Panc1 (cell line): ENCODE measurements around the gene PSKH1. TPM values are rescaled to one million over a fixed set of nuclear protein-coding genes. Genes with fewer than 3 reads are reported as not detected.

ENCODE experiments used
- ATAC-seq: fragments of 200-7000 bp; cut with Tn5 transposase; 2 replicates; pipeline ENCODE4 v1.9.1; 2020; ENCODE audit warnings: mild to moderate bottlenecking, moderate library complexity
- BruUV-seq: library from RNA; stranded (reverse); fragments of 400-500 nt; replicated peaks from 2 replicates; lab custom pipeline; 2021; lab: Mats Ljungman, UMichigan
- CTCF ChIA-PET: fragments of 300-600 bp; sonication (Branson Sonifier 250); formaldehyde crosslinking; loops from one replicate; lab custom pipeline; 2022; ENCODE audit warnings: antibody characterized with exemption; lab: Charles Lee
- POLR2A ChIA-PET: fragments of 300-600 bp; sonication (Branson Sonifier 250); formaldehyde crosslinking; loops from one replicate; lab custom pipeline; 2022; ENCODE audit warnings: antibody characterized with exemption; lab: Charles Lee
- DNase-seq: peaks from one replicate; pipeline ENCODE4 v3.0.0-alpha.2; 2010; ENCODE audit warnings: low read depth, low spot score
- H3K27ac ChIP-seq: 2 replicates; pipeline ENCODE4 v1.5.1; 2011; ENCODE audit warnings: mild to moderate bottlenecking, low read length, inconsistent platforms
- H3K27me3 ChIP-seq: fragments of 200-500 bp; sonication (Bioruptor generic); 2 replicates; pipeline ENCODE4 v1.6.0; 2014; ENCODE audit warnings: low read length, inconsistent platforms; ENCODE audit not compliant: control insufficient read depth, insufficient read depth
- H3K36me3 ChIP-seq: fragments of 200-500 bp; sonication (Bioruptor generic); 2 replicates; pipeline ENCODE4 v1.5.1; 2014; ENCODE audit warnings: inconsistent platforms, mild to moderate bottlenecking, low read length, moderate library complexity; ENCODE audit not compliant: control insufficient read depth, insufficient read depth
- H3K4me1 ChIP-seq: 2 replicates; pipeline ENCODE4 v1.5.1; 2011; ENCODE audit warnings: inconsistent platforms, mild to moderate bottlenecking, low read length, moderate library complexity; ENCODE audit not compliant: control insufficient read depth, insufficient read depth
- H3K4me3 ChIP-seq, 2 experiments: 2 replicates each; pipeline ENCODE4 v1.5.1; 2011 to 2012; ENCODE audit warnings: low read depth in 2 of 2, low read length in 2 of 2, mild to moderate bottlenecking in 2 of 2, inconsistent platforms in 1 of 2, moderate library complexity in 1 of 2
- H3K9me3 ChIP-seq: fragments of 200-500 bp; sonication (Bioruptor generic); 2 replicates; pipeline ENCODE4 v1.5.1; 2014; ENCODE audit warnings: low read depth, mild to moderate bottlenecking, inconsistent platforms, low read length, moderate library complexity; ENCODE audit not compliant: control insufficient read depth, insufficient read depth
- CTCF ChIP-seq: fragments of 450-650 bp; IDR thresholded peaks from 2 replicates; pipeline ENCODE4 v1.5.1; 2017; ENCODE audit warnings: mild to moderate bottlenecking
- POLR2AphosphoS5 ChIP-seq: IDR thresholded peaks from 2 replicates; pipeline ENCODE4 v1.6.1; 2012; ENCODE audit warnings: mild to moderate bottlenecking, low read depth, low read length, moderate library complexity
- SIN3A ChIP-seq: IDR thresholded peaks from 2 replicates; pipeline ENCODE4 v1.6.1; 2012; ENCODE audit warnings: low read depth, mild to moderate bottlenecking, low read length, moderate library complexity, borderline replicate concordance; ENCODE audit not compliant: insufficient read depth
- TCF7L2 ChIP-seq: IDR thresholded peaks from 2 replicates; pipeline ENCODE4 v1.6.1; 2011; ENCODE audit warnings: mild to moderate bottlenecking, low read depth, low read length, inconsistent platforms
- in situ Hi-C: cut with HindIII; loops from 2 replicates; pipeline ENCODE4 v1.10.0; 2016; ENCODE audit warnings: low sequenced_read_pairs, low pct_unique_long_range_greater_than_20kb
- intact Hi-C: fragments of 100-400 bp; cut with micrococcal nuclease; formaldehyde crosslinking; loops from one replicate; pipeline ENCODE4 v1.10.0; 2022; ENCODE audit not compliant: unreplicated experiment
- total RNA-seq: library from RNA; stranded (reverse); gene quantifications from one replicate; pipeline ENCODE4 v1.2.1, GENCODE V29; 2021; ENCODE audit not compliant: unreplicated experiment
- TF ChIP-seq, protein P1 (sequence below), 2 experiments: IDR thresholded peaks; 2 replicates each; pipeline ENCODE4 v1.6.1; 2011 to 2012; ENCODE audit warnings: low read depth in 2 of 2, control low read depth in 1 of 2, low read length in 1 of 2, mild to moderate bottlenecking in 1 of 2, moderate library complexity in 1 of 2; ENCODE audit not compliant: insufficient read depth in 1 of 2

PSKH1 gene
- total RNA-seq, 1 experiment from 2014 or later, result 17.8 TPM

DNA sequence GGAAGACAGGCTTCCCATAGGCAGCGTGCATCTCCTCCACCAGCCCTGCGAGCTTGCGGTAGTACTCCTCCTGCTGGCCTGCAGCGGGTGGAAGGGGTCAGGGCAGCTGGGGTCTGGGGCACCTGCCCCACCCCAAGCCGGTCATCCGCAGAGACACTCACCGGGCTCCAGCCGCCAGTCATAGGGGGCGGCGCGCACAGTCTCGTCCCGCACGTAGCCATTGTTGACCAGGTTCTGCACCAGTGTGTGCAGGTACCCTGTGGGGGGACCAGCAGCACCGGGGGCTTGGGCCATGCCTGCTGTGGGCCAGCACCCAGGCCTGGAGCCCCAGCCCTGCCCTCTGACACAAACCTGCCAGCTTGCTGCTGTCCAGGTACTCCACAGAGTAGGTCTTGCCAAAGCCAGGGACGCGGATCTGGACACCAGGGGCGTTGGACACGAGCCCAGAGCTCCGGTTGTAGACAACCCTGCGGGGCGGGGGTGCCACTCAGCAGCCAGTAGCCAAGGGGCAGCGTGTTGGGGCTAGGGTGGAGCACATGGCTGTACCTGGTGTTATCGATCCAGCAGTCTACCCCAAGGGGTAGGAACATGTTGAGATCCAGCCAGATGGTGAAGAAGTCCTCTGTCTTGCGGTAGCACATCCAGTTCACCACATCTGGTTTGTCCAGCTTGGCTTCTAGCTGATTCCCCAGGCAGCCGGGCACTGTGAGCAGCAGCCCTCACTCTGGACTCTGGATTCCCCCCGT lies 49.6 kb downstream of the PSKH1 start:
- BruUV-seq, result no TSS peak
- no peaks in the 10 kb centered on the region for H3K36me3 ChIP-seq
- intact Hi-C loops (no loop called here), in situ Hi-C loops (no loop called here)
- no peak for TF ChIP-seq TCF7L2
- TF ChIP-seq, protein P1, sequence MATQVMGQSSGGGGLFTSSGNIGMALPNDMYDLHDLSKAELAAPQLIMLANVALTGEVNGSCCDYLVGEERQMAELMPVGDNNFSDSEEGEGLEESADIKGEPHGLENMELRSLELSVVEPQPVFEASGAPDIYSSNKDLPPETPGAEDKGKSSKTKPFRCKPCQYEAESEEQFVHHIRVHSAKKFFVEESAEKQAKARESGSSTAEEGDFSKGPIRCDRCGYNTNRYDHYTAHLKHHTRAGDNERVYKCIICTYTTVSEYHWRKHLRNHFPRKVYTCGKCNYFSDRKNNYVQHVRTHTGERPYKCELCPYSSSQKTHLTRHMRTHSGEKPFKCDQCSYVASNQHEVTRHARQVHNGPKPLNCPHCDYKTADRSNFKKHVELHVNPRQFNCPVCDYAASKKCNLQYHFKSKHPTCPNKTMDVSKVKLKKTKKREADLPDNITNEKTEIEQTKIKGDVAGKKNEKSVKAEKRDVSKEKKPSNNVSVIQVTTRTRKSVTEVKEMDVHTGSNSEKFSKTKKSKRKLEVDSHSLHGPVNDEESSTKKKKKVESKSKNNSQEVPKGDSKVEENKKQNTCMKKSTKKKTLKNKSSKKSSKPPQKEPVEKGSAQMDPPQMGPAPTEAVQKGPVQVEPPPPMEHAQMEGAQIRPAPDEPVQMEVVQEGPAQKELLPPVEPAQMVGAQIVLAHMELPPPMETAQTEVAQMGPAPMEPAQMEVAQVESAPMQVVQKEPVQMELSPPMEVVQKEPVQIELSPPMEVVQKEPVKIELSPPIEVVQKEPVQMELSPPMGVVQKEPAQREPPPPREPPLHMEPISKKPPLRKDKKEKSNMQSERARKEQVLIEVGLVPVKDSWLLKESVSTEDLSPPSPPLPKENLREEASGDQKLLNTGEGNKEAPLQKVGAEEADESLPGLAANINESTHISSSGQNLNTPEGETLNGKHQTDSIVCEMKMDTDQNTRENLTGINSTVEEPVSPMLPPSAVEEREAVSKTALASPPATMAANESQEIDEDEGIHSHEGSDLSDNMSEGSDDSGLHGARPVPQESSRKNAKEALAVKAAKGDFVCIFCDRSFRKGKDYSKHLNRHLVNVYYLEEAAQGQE (IDR thresholded peaks at IDR 0.05; ENCODE audit: insufficient read depth in 1 of 2, low read depth in 2 of 2, low read length in 1 of 2), result no peak
- TF ChIP-seq POLR2AphosphoS5, result no peak
- no peak for TF ChIP-seq SIN3A
- TF ChIP-seq CTCF, result no peak
- no peaks in the 10 kb centered on the region; the same call in 1 of the 2 replicates for H3K4me1 ChIP-seq
- POLR2A ChIA-PET, result no interaction called here
- no peak overlapping the region for H3K4me3 ChIP-seq
- peak; percentile 20; the same call in 1 of the 2 replicates for ATAC-seq
- no peak overlapping the region for H3K27ac ChIP-seq
- no peaks in the 10 kb centered on the region for H3K27me3 ChIP-seq
- no peak for DNase-seq
- H3K9me3 ChIP-seq, result no peaks in the 10 kb centered on the region
- CTCF ChIA-PET, result interaction anchor here (0.5 to 1.0 kb wide), 3 partner anchors 18 to 46 kb away, joined by 3 to 12 read pairs (median 3); no protein-coding TSS in a partner anchor

GRCh38 chr16:67943256-67943618 lies 50.2 kb downstream of the PSKH1 start:
- in situ Hi-C loops, result no loop called here
- Histone ChIP-seq H3K27me3 (no peaks in the 10 kb centered on the region), H3K4me1 (no peaks in the 10 kb centered on the region; the same call in 1 of the 2 replicates), H3K4me3 (no peak overlapping the region), H3K27ac (no peak overlapping the region), H3K9me3 (no peaks in the 10 kb centered on the region), H3K36me3 (no peaks in the 10 kb centered on the region)
- ChIA-PET CTCF (interaction anchor here (0.5 kb wide), 1 partner anchor 26 kb away, joined by 12 read pairs; no protein-coding TSS in a partner anchor), POLR2A (no interaction called here)
- intact Hi-C loops, result no loop called here
- DNase-seq (no peak), ATAC-seq (no peak)
- no TSS peak for BruUV-seq
- TF ChIP-seq SIN3A (no peak), CTCF (no peak), POLR2AphosphoS5 (no peak), TCF7L2 (no peak)
- TF ChIP-seq, protein P1 (IDR thresholded peaks at IDR 0.05; ENCODE audit: insufficient read depth in 1 of 2, low read depth in 2 of 2, low read length in 1 of 2), result no peak
